ENCODE results near the gene ADNP.

ADNP gene

DNA sequence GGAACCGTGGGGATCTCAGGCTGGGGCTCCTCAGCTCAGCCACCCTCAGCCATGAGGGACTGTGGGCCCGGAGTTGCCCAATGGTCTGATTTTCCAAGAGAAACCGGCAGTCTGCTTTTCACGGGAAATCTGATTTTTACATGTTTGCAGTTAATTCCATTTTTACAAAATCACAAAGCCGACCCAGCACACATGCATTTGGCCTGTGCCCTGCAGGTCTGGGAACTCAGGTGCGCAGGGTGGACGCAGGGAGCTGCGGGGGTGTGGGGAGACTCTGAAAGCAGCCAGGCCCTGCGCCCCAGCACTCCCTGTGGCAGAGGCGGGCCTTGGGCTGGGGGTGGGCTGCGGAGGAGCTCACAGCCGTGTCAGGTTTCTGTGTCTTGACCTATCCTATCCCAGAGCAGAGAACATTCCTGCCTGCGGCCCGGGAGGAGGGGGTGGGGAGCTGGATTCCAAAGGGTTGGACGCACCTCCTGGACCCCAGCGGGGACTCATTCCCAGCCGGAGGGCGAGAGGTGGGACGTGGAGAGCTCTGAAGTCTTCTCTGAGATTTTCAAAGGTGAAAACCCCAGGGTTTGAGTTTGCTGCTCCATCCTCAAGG is 60.6 kb downstream of the ADNP start:
- DNase-seq: no peak

DNA sequence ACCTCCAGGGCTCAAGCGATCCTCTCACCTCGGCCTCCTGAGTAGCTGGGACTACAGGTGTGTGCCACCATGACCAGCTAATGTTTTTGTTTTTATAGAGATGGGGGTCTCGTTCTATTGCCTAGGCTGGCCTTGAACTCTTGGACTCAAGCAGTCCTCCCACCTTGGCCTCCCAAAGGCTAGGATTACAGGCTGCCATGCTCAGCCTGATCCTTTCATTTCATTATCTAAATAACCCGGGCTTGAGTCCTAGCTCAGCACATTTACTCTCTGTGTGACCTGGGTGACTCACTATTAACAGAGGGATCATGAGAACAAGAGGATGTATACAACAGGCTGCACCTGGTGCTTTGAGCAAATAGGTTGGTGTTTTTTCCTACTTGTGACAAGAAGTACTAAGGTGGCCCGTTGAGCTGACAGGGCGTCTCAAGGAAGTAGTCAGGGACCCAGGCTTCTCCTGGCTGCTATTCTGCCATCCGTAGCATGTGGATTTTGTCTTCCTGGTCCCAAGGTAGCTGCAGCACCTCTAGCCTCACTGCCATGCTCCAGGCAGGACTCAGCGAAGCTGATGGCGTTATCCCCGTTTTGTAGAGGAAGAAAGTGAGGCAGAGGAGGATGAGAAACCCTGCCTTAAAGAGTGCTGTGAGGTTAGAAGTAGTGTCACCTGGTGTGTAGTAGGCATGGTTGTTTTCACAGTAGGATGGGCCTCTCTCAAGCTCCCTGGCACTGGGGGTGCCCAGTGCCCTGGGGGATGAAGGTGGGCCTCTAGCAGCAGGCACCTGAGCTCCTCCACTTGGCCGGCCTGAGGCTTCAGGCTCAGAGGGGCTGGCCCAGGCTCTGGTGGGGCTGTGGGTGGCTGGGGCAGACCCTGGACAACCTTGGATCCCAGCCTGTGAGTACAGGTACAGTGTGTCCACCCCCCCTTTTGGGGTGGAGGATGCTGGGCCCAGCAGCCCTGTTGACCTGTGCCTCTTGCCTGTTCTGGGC is 62.4 kb downstream of the ADNP start:
- no peak for DNase-seq

DNA sequence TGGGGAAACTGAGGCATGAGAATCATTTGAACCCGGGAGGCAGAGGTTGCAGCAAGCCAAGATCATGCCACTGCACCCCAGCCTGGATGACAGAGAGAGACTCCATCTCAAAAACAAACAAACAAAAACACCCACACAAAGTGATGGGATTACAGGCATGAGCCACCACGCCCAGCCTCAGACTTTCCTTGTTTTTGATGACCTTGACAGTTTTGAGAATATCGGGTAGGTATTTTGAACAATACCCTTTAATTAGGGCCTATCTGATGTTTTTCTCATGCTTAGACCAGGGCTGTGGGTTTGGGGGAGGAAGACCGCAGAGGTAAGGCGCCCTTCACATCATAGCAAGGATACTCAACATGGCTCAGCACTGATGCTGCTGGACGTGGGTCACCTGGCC is 63.4 kb downstream of the ADNP start:
- no peak for DNase-seq

DNA sequence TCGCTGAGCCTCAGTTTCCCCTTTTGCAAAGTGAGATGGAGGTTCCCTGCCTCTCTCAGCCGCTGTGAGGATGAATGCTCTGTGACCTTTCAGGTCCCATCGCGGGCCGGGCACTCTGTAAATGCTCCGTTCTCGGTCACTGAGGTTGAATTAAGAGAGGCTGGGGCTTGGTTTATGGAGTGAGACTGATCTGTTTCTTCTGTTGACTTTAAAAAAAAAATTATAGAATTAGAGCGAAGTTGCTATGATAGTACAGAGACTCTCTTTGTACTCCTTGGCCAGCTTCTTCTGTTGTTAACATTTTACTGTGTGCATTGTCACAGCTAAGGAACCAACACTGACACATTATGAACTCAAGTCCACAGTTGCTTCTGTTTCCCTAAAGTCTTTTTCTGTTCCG is 64.4 kb downstream of the ADNP start:
- no peak for DNase-seq

DNA sequence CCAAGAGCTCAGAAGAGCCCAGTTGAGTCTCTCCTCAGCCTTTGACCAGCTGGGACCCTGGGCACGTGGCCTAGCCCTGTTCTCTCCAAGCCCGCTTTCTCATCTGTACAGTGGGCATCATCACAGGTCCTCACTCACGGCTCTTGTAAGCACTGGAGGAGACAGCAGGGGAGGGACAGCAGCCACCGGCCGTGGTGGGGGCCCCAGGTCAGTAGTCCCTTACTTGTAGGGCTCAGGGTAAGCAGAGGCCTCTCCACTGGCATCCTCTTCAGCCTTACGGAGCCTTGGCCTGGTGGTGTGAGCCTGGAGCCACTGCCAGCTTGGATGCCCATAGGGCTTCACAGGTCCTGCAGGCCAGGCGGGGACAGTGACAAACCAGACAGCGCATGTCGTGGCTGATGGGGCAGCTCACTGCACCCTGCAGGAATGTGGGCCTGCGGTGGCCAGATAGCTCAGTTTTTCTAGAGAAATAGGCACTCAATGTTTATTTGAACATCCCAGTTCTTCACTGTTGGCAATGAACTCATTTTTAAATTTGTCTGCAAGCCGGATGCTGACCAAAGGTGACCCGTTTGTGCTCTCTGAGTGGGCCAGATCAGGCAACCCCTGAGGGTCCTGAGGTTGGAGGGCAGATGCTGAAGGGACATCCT is 65.1 kb downstream of the ADNP start:
- DNase-seq: no peak

DNA sequence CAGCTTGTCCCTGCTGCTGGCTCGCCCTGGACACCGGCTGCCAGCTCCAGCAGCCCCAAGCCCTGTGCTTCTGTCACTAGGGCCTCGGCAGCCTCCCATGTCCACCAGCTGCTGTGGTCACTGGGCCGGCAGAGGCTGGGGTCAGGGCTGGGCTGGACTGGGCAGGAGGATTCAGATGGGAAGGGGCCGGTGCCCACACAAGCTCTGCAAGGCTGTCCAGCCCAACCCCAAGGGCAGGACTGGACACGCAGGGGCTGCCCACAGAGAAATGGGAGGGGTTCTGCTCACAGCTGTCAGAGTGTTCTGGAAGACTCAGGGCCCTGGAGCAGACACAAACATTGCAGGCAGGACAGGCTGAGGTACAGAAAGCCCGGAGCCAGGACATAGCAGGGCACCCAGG is 65.6 kb downstream of the ADNP start:
- no peak for DNase-seq

DNA sequence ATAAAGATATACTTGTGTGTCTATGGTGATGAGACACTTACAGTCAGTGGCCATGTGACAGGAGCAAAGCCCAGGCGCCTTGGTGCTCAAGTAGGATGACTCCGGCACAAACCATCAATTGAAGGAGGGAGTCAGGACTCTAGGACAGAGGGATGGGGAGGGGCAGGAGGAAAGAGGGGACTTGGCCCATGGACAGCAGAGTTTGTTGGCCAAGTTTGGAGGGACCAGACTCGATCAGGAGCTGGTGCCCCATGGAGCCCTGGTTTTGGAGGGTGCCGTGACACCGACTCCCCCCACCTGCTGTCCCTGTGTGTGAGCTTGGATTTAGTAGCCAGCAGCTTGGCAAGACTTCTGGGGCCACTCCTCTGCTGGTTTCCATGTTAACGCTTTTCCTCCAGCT is 66.1 kb downstream of the ADNP start:
- DNase-seq: no peak

DNA sequence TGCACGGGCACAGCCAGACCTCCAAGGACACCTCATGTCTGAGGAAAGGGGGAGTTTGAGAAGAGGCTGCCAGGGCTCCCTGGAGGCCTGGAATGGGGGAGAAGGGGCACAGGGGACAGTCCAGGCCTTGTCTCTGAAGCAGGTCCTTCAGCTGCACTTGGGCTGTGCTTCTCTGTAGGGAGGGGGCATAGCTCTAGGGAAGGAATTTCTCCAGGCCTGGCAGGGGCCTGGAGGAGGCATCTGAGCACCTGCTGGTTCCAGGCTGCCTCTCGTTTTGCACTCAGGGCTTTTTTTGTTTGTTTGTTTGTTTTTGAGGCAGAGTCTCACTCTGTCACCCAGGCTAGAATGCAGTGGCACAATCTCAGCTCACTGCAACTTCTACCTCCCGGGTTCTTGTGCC is 68.7 kb downstream of the ADNP start:
- DNase-seq: no peak

DNA sequence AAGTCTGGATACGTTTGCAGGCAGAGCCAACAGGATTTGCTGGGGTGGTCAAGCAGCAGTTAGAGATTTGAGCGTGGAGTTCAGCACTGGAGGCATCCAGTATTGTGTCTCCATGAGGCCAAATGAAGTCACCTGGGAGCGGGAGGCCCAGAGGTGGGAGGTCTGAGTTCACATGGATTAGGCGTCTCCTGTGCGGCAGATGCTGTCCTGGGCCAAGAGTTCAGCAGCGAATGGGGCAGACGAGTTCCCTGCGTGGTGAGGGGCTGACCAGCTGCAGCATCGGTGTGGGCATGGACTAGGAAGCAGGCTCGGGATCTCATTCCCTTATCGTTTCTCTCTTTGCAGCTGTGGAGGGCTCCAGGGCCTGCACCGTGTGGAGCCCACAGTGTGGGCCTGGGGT is 70.2 kb downstream of the ADNP start:
- no peak for DNase-seq

DNA sequence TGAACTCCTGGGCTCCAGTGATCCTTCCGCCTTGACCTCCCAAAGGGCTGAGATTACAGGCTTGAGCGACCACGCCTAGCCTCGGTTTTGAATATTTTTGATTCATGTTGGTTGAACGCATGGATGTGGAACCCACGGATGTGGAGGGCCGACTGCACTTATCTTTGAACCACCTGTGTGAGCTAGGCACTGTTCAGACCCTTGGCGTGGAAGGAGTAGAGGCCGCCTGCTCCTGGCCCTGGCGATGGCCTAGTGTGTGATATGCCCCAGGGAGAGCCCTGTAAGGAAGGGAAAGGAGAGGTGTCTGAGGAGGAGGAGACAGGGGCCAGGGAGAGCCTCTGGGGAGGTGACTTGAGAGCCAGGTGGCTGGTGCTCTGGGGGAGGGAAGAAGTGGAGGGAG is 72.1 kb downstream of the ADNP start:
- DNase-seq: no peak

DNA sequence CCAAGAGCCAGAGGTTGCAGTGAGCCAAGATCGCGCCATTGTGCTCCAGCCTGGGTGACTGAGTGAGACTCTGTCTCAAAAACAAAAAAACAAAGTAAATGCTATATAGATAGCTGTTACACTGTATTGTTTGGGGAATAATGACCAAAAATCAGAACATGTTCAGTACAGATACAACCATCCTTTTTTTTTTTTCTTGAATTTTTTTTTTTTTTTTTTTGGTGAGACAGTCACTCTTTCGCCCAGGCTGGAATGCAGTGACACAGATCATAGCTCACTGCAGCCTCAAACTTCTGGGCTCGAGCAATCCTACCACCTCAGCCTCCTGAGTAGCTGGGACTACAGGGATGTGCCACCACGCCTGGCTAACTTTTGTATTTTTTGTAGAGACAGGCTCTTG is 72.7 kb downstream of the ADNP start:
- DNase-seq: no peak

DNA sequence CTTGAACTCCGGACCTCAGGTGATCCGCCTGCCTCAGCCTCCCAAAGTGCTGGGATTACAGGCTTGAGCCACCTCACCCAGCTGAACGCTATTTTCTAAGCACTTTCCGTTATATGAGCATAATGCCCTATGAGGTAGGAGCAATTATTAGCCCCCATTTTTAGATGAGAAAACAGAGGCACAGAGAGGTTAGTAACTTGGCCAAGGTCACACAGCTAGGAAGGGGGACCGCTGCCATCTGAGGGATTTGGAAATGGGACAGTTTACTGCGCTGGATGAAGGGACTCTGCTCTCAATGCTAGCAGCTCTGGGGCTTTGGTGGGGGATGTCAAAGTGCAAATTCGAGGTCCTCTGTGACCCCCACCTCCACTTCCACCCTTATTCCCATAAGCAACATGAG is 73.9 kb downstream of the ADNP start:
- no peak for DNase-seq

DNA sequence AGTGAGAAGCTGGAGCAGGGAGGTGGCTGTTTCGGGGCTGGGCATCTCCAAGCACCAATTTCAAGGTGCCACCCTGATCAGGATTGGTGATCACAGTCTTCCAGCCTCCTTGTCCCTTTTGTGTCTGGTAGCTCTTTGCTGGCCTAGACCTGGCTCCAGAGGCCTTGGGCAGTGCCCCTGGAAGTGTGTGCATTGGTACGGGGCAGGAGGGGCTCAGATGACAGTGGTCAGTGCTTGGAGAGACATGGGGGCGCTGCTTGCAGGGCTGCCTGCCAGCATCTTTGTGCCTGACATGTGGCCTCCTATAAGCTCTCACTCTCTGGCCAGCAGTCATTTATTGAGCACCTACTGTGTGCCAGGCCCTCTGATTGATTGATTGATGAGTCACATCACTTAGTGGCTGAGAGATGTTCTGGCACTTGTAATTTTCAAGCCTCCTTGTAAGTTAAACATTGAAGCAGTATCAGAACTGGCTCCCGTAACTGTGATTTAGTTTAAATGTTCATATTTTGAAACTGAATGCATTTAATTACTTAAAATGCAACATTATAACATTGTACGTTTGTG is 74.7 kb downstream of the ADNP start:
- no peak for DNase-seq

DNA sequence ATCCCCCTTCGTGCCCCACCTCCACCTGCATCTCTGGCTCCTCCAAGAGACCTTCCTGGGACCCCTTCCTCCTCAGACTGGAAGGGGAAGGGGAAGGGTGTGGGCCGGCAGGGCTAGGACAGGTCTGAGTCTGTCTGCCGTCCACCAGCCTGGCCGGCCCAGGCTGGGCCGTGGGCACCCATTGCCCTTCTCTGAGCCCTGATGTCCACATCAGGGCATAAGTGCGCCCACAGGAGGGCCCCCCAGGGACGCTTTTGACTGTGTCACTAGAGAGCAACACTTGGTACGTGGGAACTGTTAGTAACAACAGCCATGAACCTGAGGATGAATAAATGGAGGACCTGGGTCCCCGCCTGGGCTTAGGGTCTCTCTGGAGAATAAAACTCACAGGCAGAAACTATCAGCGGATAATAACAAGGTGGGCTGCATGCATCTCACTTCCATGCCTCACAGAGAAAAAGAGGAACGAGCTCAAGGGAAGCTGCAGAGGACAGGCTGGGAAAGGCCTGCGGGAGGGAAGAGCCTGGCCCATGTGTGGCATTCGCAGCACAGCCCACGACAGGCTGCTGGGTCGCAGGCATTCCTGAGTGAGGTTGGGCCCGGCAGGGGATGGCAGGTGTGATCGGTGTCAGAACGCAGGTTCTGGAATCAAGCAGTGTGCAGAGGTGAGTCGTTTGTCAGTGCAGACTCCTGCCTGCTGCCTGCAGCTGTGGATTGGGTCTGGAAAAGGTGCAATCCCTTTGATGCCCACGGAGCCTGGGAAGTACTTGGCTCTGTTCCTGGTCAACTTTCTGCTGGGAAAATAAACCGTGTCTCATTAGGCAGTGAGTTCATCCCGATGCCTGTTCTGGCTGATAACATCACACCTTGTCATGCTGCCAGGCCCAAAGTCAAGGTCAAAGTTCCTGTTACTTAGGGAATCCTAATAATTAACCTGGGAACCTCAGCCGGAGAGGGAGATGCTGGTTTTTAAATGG is 75.5 kb downstream of the ADNP start:
- no peak for DNase-seq

DNA sequence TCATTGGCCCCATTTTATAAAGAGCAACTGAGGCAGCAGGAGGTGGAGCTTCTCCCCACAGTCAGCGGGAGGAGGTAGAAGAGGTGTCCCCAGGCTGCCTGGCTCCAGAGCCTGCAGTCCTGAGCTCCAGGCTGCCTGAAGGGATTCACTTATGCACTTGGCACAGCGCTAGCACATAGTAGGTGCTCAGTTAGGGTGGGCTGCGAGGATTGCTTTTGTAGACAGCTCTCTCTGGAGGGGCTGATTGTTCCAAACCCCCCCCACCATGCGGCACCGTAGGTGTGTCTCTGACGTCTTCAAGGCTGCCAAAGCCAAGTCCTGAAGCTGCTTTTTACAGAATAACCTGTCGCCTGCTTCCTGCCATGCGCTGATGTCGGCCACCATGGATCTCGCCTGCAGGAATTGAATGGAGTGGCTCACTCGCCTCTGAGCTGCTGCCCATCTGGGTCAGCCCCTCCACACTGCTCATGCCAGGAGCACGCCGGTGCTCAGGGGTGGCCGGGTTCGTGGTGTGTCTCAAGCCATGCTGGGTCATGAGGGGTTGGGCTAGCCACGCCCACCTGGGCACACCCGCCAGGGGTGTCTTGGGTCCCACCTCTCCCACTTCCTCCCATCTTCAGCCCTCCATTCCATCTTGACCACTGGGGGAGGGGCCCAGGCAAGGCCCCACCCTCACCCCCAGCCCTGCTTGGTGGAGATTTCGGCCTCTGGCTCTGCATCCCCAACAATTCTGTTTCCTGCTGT is 76.6 kb downstream of the ADNP start:
- DNase-seq: no peak

DNA sequence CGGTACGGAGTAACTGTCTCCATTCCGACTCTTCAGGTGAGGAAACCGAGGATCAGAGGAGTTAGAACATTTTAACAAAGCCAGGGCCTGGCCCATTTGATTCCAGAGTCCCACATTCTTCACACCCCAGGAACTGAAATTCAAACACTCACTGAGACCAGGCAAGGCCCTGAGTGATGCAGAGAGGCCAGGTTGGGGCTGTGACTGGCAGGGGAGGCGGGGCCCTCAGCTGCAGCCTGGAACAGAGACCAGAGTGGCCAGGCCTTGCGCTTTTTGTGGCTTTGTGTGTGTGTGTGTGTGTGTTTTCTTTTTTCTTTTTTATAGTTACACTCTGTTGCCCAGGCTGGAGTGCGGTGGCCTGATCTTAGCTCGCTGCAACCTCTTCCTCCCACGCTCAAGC is 79.2 kb downstream of the ADNP start:
- no peak for DNase-seq

DNA sequence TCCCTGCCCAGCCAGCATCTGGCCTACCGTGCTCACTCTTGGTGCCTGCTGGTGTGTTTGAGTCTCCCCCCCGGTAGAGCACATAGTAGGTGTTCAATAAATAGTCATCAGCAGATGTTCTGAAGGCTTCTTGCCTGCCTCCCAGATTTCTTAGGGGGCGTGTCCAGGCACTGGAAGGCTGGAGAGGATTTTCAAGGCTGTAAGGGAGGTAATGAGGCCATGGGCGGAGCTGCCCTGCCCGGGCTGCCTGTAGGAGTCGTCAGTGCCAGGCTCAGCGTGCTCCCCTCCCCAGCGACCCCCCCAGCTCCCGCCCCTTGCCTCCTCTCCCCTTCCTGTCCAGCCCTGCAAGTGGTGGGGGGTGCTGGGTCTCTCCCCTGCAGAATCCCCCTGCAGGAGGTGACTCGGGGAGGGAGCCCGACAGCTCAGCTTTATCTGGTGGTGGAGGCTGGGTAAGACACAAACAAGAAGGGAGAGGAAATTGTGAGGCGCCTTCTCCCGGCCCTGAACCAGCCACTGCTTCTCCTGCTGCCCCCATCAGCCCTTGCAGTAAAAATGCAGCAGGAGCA is 80.4 kb downstream of the ADNP start:
- no peak for DNase-seq

DNA sequence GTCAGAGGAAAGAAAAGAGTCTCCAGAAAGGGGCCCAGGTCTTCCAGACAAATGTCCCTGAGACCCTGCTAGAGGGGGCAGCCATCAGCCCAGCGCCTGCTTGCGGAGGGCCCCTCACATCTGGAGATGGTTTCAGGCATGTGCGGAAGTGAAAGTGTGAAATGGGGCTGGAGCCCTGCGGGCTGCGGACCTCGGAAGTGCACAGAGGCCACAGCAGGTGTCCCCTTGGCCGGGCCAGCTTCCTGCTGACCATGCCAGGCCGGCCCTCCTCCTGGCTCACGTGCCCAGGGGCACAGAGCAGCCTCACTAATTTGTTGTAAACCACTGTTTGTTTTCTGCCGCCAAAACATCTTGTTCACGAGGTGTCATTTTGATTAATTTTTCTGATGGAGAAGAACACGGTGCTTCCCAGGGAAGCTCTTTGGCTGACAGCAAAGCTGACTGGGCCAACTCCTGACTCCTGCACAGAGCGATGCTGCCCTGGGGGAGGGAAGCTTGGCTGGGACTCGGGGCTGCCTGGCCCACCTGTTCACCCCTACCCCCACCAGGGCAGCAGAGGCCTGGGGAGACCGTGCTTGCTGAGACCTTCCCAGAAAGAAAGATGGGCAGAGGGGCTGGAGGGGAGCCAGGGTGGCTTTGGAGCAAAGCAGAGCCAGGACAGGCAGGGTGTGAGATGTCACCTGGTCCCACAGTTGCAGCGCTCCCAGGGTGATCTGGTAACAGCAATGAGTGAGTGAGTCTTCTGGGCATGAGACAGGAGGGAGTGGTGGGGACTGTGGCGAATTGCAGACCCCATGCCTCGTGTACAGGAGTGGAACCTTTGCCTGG is 82.2 kb downstream of the ADNP start:
- no peak for DNase-seq

DNA sequence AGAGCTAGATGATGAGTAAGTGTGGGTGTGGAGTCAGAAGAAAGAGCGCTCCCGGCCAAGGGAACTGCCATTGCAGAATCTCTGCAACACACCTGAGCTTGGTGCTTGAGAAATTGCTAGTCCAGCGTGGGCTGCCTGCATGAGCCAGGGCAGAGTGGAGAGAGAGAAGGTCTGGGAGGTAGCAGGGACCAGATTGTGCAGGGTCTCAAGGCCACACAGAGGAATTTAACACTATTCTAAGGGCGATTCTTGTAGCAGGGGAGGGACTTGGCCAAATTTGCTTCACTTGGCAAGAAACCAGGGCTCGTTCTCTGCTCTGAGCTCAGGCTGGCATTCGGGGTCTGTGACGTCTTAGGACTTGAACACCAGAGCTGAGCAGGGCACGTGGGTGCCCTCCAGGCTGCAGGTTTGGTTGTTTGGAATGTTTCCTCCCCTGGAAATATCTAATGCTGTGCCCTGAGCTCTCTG is 82.9 kb downstream of the ADNP start:
- no peak for DNase-seq

DNA sequence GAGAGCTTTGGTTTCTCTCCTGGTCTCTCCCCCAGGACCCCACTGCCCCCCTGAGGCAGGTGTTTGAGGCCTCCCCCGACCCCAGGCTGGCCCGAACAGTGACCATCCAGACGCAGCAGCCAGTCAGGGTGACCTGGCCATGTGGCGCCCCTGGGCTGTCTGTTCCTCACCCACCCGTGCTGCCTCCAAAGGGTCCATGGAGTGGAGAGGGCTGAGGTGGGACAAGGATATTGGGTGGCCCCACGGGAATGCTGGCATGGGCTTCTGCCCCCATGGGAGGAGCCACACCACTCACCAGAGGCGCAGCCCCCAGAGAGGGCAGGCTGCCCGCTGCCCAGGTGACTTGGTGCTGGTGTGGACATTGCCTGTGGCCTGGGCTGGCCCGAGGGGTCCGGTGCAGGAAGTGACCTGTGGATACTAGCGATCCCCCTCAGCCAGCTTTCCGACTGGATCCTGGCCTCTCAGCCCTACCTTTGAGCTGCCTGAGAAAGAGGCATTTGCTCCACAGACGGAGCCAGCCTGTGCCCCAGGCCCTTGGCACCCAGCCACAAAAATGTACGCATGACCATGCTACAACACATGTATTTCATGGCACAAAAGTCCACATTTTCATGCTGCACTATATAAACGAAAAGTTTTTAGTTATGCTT is 85.5 kb downstream of the ADNP start:
- no peak for DNase-seq

Measured in activated T-cell treated with anti-CD3 and anti-CD28 coated beads, Interleukin-2, amount 50 U/mL, for 1 hour (primary cell).